Measurements from ENCODE around the gene FUCA2. TPM values are rescaled to one million over a fixed set of nuclear protein-coding genes. Genes with fewer than 3 reads are reported as not detected.

FUCA2 gene
- total and polyA plus RNA-seq, 2 experiments from 2014 or later = 31.8 to 33.4 TPM

DNA sequence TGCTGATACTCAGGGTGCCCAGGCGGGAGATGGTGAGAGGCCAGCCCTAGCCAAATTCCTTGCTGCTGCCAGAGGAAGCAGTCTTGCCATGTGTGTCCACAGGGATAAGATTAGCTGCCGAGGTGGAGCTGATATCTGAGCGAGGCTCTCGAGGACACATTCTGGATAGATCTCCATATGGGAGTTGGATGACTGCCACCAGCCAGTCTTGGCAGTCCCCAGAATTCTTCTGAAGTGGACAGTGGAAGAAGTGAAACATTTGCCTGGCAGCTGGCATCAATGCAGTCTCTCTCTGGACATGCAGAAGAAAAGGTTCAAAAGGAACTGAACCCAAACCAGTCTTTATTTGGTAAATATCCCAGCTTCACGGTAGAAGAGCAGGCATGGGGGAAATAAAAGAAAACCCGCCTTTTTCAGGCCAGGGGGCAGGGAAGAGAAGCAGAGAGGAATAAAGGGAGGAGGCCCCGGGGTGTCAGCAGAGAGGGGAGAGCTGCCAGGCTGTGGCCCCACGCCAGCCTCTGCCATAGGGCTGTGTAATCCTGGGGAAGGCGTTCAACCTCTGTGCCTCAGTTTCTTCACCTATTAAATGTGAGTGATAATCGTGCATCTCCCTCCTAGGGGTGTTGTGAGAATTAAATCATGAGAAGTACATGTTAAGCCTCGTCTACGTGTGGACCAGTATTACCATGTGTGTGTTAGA, 3.7 kb upstream of the FUCA2 start:
- H3K27ac Mint-ChIP-seq = no peak overlapping the region
- Histone ChIP-seq H3K36me3 (ENCODE audit: insufficient read depth) (no peaks in the 10 kb centered on the region), H3K4me2 (no peak overlapping the region), H4K20me1 (replicated peaks; ENCODE audit: insufficient read depth) (no peaks in the 10 kb centered on the region; the same call in 1 of the 2 replicates), H3K27ac (ENCODE audit: low read depth) (no peak overlapping the region), H3K4me3 (no peak overlapping the region), H3K4me1 (ENCODE audit: insufficient read depth) (peaks cover 20% of the 10 kb centered on the region), H3K27me3 (ENCODE audit: insufficient read depth) (peaks cover 50% of the 10 kb centered on the region), H2AFZ (no peak overlapping the region), H3F3A (replicated peaks; ENCODE audit: low read depth) (no peaks in the 10 kb centered on the region), H3K79me2 (replicated peaks; ENCODE audit: insufficient read depth) (peaks cover 9% of the 10 kb centered on the region), H3K9me2 (ENCODE audit: insufficient read depth) (peaks cover 7% of the 10 kb centered on the region; the same call in 1 of the 2 replicates)
- peaks cover 31% of the 10 kb centered on the region for H3K4me1 Mint-ChIP-seq
- H3K36me3 Mint-ChIP-seq (ENCODE audit: low read depth) = peaks cover 8% of the 10 kb centered on the region; the same call in 1 of the 3 replicates
- H3K27me3 Mint-ChIP-seq (ENCODE audit: insufficient read depth, low read depth, poor library complexity) = peaks cover 28% of the 10 kb centered on the region
- H3K4me3 Mint-ChIP-seq = no peak overlapping the region
- no peak for DNase-seq (ENCODE audit: low spot score)
- ATAC-seq = no peak
- TF ChIP-seq JUNB (IDR thresholded peaks at IDR 0.05; ENCODE audit: unreplicated experiment) = no peak
- TF ChIP-seq, protein P1, sequence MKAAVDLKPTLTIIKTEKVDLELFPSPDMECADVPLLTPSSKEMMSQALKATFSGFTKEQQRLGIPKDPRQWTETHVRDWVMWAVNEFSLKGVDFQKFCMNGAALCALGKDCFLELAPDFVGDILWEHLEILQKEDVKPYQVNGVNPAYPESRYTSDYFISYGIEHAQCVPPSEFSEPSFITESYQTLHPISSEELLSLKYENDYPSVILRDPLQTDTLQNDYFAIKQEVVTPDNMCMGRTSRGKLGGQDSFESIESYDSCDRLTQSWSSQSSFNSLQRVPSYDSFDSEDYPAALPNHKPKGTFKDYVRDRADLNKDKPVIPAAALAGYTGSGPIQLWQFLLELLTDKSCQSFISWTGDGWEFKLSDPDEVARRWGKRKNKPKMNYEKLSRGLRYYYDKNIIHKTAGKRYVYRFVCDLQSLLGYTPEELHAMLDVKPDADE (IDR thresholded peaks at IDR 0.05) = no peak
- no peak for TF ChIP-seq EZH2 (IDR thresholded peaks at IDR 0.05; ENCODE audit: low read depth, unreplicated experiment)
- TF ChIP-seq EZH2phosphoT487 (IDR thresholded peaks at IDR 0.05; ENCODE audit: unreplicated experiment) = no peak
- TF ChIP-seq POLR2AphosphoS5 (IDR thresholded peaks at IDR 0.05; ENCODE audit: low read depth) = no peak
- TF ChIP-seq, protein P2, sequence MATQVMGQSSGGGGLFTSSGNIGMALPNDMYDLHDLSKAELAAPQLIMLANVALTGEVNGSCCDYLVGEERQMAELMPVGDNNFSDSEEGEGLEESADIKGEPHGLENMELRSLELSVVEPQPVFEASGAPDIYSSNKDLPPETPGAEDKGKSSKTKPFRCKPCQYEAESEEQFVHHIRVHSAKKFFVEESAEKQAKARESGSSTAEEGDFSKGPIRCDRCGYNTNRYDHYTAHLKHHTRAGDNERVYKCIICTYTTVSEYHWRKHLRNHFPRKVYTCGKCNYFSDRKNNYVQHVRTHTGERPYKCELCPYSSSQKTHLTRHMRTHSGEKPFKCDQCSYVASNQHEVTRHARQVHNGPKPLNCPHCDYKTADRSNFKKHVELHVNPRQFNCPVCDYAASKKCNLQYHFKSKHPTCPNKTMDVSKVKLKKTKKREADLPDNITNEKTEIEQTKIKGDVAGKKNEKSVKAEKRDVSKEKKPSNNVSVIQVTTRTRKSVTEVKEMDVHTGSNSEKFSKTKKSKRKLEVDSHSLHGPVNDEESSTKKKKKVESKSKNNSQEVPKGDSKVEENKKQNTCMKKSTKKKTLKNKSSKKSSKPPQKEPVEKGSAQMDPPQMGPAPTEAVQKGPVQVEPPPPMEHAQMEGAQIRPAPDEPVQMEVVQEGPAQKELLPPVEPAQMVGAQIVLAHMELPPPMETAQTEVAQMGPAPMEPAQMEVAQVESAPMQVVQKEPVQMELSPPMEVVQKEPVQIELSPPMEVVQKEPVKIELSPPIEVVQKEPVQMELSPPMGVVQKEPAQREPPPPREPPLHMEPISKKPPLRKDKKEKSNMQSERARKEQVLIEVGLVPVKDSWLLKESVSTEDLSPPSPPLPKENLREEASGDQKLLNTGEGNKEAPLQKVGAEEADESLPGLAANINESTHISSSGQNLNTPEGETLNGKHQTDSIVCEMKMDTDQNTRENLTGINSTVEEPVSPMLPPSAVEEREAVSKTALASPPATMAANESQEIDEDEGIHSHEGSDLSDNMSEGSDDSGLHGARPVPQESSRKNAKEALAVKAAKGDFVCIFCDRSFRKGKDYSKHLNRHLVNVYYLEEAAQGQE (IDR thresholded peaks at IDR 0.05; ENCODE audit: unreplicated experiment) = no peak
- TF ChIP-seq, protein P3, sequence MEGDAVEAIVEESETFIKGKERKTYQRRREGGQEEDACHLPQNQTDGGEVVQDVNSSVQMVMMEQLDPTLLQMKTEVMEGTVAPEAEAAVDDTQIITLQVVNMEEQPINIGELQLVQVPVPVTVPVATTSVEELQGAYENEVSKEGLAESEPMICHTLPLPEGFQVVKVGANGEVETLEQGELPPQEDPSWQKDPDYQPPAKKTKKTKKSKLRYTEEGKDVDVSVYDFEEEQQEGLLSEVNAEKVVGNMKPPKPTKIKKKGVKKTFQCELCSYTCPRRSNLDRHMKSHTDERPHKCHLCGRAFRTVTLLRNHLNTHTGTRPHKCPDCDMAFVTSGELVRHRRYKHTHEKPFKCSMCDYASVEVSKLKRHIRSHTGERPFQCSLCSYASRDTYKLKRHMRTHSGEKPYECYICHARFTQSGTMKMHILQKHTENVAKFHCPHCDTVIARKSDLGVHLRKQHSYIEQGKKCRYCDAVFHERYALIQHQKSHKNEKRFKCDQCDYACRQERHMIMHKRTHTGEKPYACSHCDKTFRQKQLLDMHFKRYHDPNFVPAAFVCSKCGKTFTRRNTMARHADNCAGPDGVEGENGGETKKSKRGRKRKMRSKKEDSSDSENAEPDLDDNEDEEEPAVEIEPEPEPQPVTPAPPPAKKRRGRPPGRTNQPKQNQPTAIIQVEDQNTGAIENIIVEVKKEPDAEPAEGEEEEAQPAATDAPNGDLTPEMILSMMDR (conservative IDR thresholded peaks at IDR 0.05; ENCODE audit: low read depth in 2 of 2) = no peak
- TF ChIP-seq CREB1 (CRISPR knock-in tag; IDR thresholded peaks at IDR 0.05; ENCODE audit: low read depth) = no peak
- TF ChIP-seq ZNF114 (CRISPR knock-in tag; IDR thresholded peaks at IDR 0.05) = no peak
- no peak for TF ChIP-seq ZNF331 (CRISPR knock-in tag; IDR thresholded peaks at IDR 0.05; ENCODE audit: low read depth)
- no peak for TF ChIP-seq NANOG (IDR thresholded peaks at IDR 0.05; ENCODE audit: borderline replicate concordance)
- TF ChIP-seq STAT1 (IDR thresholded peaks at IDR 0.05; ENCODE audit: unreplicated experiment) = no peak
- TF ChIP-seq, protein P4, sequence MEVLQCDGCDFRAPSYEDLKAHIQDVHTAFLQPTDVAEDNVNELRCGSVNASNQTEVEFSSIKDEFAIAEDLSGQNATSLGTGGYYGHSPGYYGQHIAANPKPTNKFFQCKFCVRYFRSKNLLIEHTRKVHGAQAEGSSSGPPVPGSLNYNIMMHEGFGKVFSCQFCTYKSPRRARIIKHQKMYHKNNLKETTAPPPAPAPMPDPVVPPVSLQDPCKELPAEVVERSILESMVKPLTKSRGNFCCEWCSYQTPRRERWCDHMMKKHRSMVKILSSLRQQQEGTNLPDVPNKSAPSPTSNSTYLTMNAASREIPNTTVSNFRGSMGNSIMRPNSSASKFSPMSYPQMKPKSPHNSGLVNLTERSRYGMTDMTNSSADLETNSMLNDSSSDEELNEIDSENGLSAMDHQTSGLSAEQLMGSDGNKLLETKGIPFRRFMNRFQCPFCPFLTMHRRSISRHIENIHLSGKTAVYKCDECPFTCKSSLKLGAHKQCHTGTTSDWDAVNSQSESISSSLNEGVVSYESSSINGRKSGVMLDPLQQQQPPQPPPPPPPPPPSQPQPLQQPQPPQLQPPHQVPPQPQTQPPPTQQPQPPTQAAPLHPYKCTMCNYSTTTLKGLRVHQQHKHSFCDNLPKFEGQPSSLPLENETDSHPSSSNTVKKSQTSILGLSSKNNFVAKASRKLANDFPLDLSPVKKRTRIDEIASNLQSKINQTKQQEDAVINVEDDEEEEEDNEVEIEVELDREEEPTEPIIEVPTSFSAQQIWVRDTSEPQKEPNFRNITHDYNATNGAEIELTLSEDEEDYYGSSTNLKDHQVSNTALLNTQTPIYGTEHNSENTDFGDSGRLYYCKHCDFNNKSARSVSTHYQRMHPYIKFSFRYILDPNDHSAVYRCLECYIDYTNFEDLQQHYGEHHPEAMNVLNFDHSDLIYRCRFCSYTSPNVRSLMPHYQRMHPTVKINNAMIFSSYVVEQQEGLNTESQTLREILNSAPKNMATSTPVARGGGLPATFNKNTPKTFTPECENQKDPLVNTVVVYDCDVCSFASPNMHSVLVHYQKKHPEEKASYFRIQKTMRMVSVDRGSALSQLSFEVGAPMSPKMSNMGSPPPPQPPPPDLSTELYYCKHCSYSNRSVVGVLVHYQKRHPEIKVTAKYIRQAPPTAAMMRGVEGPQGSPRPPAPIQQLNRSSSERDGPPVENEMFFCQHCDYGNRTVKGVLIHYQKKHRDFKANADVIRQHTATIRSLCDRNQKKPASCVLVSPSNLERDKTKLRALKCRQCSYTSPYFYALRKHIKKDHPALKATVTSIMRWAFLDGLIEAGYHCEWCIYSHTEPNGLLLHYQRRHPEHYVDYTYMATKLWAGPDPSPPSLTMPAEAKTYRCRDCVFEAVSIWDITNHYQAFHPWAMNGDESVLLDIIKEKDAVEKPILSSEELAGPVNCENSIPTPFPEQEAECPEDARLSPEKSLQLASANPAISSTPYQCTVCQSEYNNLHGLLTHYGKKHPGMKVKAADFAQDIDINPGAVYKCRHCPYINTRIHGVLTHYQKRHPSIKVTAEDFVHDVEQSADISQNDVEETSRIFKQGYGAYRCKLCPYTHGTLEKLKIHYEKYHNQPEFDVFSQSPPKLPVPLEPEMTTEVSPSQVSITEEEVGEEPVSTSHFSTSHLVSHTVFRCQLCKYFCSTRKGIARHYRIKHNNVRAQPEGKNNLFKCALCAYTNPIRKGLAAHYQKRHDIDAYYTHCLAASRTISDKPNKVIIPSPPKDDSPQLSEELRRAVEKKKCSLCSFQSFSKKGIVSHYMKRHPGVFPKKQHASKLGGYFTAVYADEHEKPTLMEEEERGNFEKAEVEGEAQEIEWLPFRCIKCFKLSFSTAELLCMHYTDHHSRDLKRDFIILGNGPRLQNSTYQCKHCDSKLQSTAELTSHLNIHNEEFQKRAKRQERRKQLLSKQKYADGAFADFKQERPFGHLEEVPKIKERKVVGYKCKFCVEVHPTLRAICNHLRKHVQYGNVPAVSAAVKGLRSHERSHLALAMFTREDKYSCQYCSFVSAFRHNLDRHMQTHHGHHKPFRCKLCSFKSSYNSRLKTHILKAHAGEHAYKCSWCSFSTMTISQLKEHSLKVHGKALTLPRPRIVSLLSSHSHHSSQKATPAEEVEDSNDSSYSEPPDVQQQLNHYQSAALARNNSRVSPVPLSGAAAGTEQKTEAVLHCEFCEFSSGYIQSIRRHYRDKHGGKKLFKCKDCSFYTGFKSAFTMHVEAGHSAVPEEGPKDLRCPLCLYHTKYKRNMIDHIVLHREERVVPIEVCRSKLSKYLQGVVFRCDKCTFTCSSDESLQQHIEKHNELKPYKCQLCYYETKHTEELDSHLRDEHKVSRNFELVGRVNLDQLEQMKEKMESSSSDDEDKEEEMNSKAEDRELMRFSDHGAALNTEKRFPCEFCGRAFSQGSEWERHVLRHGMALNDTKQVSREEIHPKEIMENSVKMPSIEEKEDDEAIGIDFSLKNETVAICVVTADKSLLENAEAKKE (CRISPR knock-in tag; IDR thresholded peaks at IDR 0.05) = no peak
- H3K9me3 Mint-ChIP-seq = peaks cover 4% of the 10 kb centered on the region; the same call in 1 of the 3 replicates

Measured in GM23338 (cell line).